Suprapubic skin (tissue), 4 donors: ENCODE data around the gene PLS1.

Experiments used
- POLR2A ChIP-seq, 2 donors: fragments of 450-650 bp; IDR thresholded peaks; one replicate each; pipeline ENCODE4 v1.6.1; 2017; ENCODE audit warnings: antibody characterized with exemption in 2 of 2, mild to moderate bottlenecking in 2 of 2, moderate library complexity in 2 of 2
- POLR2AphosphoS5 ChIP-seq, 3 donors: sonication (generic); formaldehyde crosslinking; IDR thresholded peaks; one replicate each; pipeline ENCODE4 v1.6.1; 2017; ENCODE audit warnings: antibody characterized with exemption in 3 of 3
- TF ChIP-seq, protein P1 (sequence below), 2 donors: fragments of 200-600 bp in 1 of 2; fragments of 450-650 bp in 1 of 2; sonication (generic) in 1 of 2; IDR thresholded peaks; one replicate each; pipeline ENCODE4 v1.5.1; 2016 to 2019; ENCODE audit warnings: antibody characterized with exemption in 2 of 2, mild to moderate bottlenecking in 1 of 2, moderate library complexity in 1 of 2

DNA sequence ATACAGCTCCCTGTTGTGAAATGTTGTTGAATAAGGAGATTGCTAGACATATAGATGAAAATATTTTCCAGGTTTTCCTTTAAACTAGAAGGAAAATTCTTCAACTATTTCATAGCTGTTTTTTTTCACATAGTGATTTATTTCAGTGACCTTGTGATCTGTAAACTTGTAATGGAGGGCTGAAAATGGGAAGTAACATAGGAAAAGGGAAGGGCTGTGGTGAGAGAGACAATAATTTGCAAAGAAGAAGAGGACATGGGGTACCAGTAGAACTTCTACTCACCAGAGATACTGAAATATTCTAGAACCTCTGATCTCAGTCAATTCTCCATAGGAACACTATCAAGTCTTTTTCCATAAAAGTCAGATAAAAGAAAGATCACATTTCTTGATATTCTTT lies 60.4 kb downstream of the PLS1 start:
- TF ChIP-seq, protein P1, sequence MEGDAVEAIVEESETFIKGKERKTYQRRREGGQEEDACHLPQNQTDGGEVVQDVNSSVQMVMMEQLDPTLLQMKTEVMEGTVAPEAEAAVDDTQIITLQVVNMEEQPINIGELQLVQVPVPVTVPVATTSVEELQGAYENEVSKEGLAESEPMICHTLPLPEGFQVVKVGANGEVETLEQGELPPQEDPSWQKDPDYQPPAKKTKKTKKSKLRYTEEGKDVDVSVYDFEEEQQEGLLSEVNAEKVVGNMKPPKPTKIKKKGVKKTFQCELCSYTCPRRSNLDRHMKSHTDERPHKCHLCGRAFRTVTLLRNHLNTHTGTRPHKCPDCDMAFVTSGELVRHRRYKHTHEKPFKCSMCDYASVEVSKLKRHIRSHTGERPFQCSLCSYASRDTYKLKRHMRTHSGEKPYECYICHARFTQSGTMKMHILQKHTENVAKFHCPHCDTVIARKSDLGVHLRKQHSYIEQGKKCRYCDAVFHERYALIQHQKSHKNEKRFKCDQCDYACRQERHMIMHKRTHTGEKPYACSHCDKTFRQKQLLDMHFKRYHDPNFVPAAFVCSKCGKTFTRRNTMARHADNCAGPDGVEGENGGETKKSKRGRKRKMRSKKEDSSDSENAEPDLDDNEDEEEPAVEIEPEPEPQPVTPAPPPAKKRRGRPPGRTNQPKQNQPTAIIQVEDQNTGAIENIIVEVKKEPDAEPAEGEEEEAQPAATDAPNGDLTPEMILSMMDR (IDR thresholded peaks at IDR 0.05), result no peak
- no peak for TF ChIP-seq POLR2A (IDR thresholded peaks at IDR 0.05)
- no peak for TF ChIP-seq POLR2AphosphoS5 (IDR thresholded peaks at IDR 0.05)
